Measurements from ENCODE around the gene TIMELESS. TPM values are rescaled to one million over a fixed set of nuclear protein-coding genes. Genes with fewer than 3 reads are reported as not detected.

TIMELESS gene
- total and polyA plus RNA-seq, 9 of the 15 experiments (the other 6 are each of a cell fraction or from before 2014, with no cell fraction given): 11.9 to 59.2 (median 35.8) TPM

GRCh38 chr12:56437430-56438176, 11.6 kb downstream of the TIMELESS start (continued):
- TF ChIP-seq MGA (IDR thresholded peaks at IDR 0.05) (no peak; the same call in 1 of the 2 replicates), MTA1 (IDR thresholded peaks at IDR 0.05; ENCODE audit: borderline replicate concordance) (peak; percentile 55; the same call in 1 of the 2 replicates), ZNF253 (CRISPR knock-in tag; conservative IDR thresholded peaks at IDR 0.05) (no peak), ESRRA (IDR thresholded peaks at IDR 0.05; ENCODE audit: borderline replicate concordance, low read depth) (peak; percentile 95), RBM22 (IDR thresholded peaks at IDR 0.05; ENCODE audit: low read depth, low read length, poor library complexity, severe bottlenecking) (no peak), ZNF668 (CRISPR knock-in tag; IDR thresholded peaks at IDR 0.05) (no peak), FOXA3 (CRISPR knock-in tag; conservative IDR thresholded peaks at IDR 0.05 in 1 of 2, IDR thresholded peaks at IDR 0.05 in 1 of 2) (no peak), CBFA2T3 (IDR thresholded peaks at IDR 0.05) (peak; percentile 75), SETDB1 (IDR thresholded peaks at IDR 0.05; ENCODE audit: low read length) (no peak), DPF2 (IDR thresholded peaks at IDR 0.05) (peak; percentile 88), FIP1L1 (IDR thresholded peaks at IDR 0.05; ENCODE audit: low read depth, low read length, poor library complexity, severe bottlenecking) (no peak), NONO (IDR thresholded peaks at IDR 0.05; ENCODE audit: low read depth in 2 of 2, low read length in 1 of 2) (no peak), MEIS2 (IDR thresholded peaks at IDR 0.05; ENCODE audit: partially characterized antibody) (peak; percentile 100), NBN (IDR thresholded peaks at IDR 0.05; ENCODE audit: low read depth) (0 out of 2 replicates have a peak, but pooled peaks have one; percentile 41)
- TF ChIP-seq, protein P1, sequence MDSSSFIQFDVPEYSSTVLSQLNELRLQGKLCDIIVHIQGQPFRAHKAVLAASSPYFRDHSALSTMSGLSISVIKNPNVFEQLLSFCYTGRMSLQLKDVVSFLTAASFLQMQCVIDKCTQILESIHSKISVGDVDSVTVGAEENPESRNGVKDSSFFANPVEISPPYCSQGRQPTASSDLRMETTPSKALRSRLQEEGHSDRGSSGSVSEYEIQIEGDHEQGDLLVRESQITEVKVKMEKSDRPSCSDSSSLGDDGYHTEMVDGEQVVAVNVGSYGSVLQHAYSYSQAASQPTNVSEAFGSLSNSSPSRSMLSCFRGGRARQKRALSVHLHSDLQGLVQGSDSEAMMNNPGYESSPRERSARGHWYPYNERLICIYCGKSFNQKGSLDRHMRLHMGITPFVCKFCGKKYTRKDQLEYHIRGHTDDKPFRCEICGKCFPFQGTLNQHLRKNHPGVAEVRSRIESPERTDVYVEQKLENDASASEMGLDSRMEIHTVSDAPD (CRISPR knock-in tag; IDR thresholded peaks at IDR 0.05): no peak
